DOHH2 (cell line): ENCODE data around the gene RIPK4.

Experiments used
- H3F3A ChIP-seq: fragments of 200-600 bp; sonication (generic), shearing (Covaris generic); 2 replicates; pipeline ENCODE4 v1.6.0; 2016; ENCODE audit warnings: antibody characterized with exemption, mild to moderate bottlenecking; ENCODE audit not compliant: control insufficient read depth, insufficient read depth
- H3K27ac ChIP-seq: fragments of 200-600 bp; sonication (generic); 2 replicates; pipeline ENCODE4 v1.5.1; 2014; ENCODE audit warnings: low read depth, mild to moderate bottlenecking, low read length, moderate library complexity
- H3K27me3 ChIP-seq: fragments of 200-600 bp; sonication (generic); 2 replicates; pipeline ENCODE4 v1.6.1; 2014; ENCODE audit warnings: mild to moderate bottlenecking, low read length, mixed read lengths; ENCODE audit not compliant: control insufficient read depth
- H3K36me3 ChIP-seq: fragments of 200-600 bp; sonication (generic); 2 replicates; pipeline ENCODE4 v1.6.1; 2014; ENCODE audit warnings: mild to moderate bottlenecking, low read length, moderate library complexity, mixed read lengths; ENCODE audit not compliant: control insufficient read depth
- H3K4me1 ChIP-seq: fragments of 200-600 bp; sonication (generic); 2 replicates; pipeline ENCODE4 v1.6.1; 2014; ENCODE audit warnings: mild to moderate bottlenecking, low read length, mixed read lengths; ENCODE audit not compliant: control insufficient read depth
- H3K4me2 ChIP-seq: fragments of 200-600 bp; sonication (generic); 2 replicates; pipeline ENCODE4 v1.6.0; 2014; ENCODE audit warnings: mild to moderate bottlenecking, low read length, moderate library complexity
- H3K4me3 ChIP-seq: fragments of 200-600 bp; sonication (generic); 2 replicates; pipeline ENCODE4 v1.5.1; 2014; ENCODE audit warnings: mild to moderate bottlenecking, low read length, mixed read lengths
- H3K79me2 ChIP-seq: fragments of 200-600 bp; sonication (generic); 2 replicates; pipeline ENCODE4 v1.6.1; 2014; ENCODE audit warnings: mild to moderate bottlenecking, low read length, mixed read lengths; ENCODE audit not compliant: control insufficient read depth
- H3K9me2 ChIP-seq: fragments of 200-600 bp; sonication (generic); replicated peaks from 2 replicates; pipeline ENCODE4 v1.6.1; 2014; ENCODE audit warnings: mild to moderate bottlenecking, low read length, mixed read lengths; ENCODE audit not compliant: control insufficient read depth
- H3K9me3 ChIP-seq: fragments of 200-600 bp; sonication (generic); 2 replicates; pipeline ENCODE4 v1.6.1; 2014; ENCODE audit warnings: antibody characterized with exemption, low read length, mixed read lengths; ENCODE audit not compliant: control insufficient read depth, insufficient read depth
- H4K20me1 ChIP-seq: fragments of 200-600 bp; sonication (generic); 2 replicates; pipeline ENCODE4 v1.6.0; 2014; ENCODE audit warnings: low read depth, mild to moderate bottlenecking, antibody characterized with exemption, low read length, moderate library complexity; ENCODE audit not compliant: control insufficient read depth, insufficient read depth
- EZH2phosphoT487 ChIP-seq: fragments of 200-600 bp; sonication (generic); IDR thresholded peaks from 2 replicates; pipeline ENCODE4 v1.6.1; 2017; ENCODE audit warnings: borderline replicate concordance, mild to moderate bottlenecking, antibody characterized with exemption, low read length, moderate library complexity, mixed read lengths
- TF ChIP-seq, protein P1 (sequence below): fragments of 200-600 bp; sonication (generic); IDR thresholded peaks from one replicate; pipeline ENCODE4 v1.5.1; 2014; ENCODE audit warnings: antibody characterized with exemption, mild to moderate bottlenecking, low read depth, low read length; ENCODE audit not compliant: poor library complexity, severe bottlenecking

Gene RIPK4

DNA sequence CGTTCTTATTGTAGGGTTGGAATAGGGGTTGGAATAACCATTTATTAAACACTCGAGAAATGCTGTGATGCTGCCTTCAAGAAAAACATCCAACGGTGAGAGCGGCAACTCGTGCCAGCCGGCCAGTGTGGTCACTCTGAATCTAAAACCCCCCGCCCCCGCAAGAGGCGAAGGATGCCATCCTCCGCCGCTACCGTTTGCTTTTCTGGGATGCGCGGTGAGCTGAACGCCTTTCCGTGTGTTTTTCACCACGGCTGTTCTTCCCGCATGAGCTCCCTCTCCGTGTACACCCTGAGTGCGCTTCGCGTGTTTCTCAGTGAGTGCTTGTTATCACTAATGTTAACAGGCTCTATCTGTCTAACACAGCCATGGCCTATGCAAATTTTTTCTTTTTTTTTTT lies 42.0 kb upstream of the RIPK4 start:
- H3K4me2 ChIP-seq: no peak overlapping the region
- no peaks in the 10 kb centered on the region for H3K9me3 ChIP-seq
- H3K4me3 ChIP-seq: no peak overlapping the region
- H3K36me3 ChIP-seq: peaks cover 88% of the 10 kb centered on the region
- no peaks in the 10 kb centered on the region for H3K4me1 ChIP-seq
- no peak for TF ChIP-seq EZH2phosphoT487
- TF ChIP-seq, protein P1, sequence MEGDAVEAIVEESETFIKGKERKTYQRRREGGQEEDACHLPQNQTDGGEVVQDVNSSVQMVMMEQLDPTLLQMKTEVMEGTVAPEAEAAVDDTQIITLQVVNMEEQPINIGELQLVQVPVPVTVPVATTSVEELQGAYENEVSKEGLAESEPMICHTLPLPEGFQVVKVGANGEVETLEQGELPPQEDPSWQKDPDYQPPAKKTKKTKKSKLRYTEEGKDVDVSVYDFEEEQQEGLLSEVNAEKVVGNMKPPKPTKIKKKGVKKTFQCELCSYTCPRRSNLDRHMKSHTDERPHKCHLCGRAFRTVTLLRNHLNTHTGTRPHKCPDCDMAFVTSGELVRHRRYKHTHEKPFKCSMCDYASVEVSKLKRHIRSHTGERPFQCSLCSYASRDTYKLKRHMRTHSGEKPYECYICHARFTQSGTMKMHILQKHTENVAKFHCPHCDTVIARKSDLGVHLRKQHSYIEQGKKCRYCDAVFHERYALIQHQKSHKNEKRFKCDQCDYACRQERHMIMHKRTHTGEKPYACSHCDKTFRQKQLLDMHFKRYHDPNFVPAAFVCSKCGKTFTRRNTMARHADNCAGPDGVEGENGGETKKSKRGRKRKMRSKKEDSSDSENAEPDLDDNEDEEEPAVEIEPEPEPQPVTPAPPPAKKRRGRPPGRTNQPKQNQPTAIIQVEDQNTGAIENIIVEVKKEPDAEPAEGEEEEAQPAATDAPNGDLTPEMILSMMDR: no peak
- H3K27ac ChIP-seq: no peak overlapping the region
- no peaks in the 10 kb centered on the region for H3K27me3 ChIP-seq
- H3K79me2 ChIP-seq: peaks cover 76% of the 10 kb centered on the region
- H3F3A ChIP-seq: peaks cover 3% of the 10 kb centered on the region; the same call in 1 of the 2 replicates
- peaks cover 17% of the 10 kb centered on the region; the same call in 1 of the 2 replicates for H4K20me1 ChIP-seq
- H3K9me2 ChIP-seq: no peaks in the 10 kb centered on the region

DNA sequence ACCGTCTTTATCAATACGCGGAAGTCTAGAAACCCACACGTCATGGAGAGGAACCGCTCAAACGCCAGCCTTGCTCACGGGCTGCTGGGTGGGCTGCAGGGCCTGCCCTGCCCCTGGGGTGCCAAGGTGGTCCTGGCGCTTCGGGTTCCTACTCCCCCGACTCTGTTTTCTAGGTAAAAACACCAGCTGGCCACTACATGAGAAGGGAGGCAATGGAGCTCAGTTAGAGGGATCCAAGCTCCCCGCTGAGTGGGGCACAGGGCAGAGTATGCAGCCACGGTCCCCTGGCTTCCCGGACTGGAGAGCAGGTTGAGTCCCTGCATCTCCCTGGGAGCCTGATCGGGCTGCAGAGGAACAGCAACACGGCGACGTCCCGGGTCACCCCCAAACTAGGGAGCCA lies 41.2 kb upstream of the RIPK4 start:
- no peak overlapping the region for H3K27ac ChIP-seq
- H3F3A ChIP-seq: peaks cover 3% of the 10 kb centered on the region; the same call in 1 of the 2 replicates
- no peaks in the 10 kb centered on the region for H3K9me3 ChIP-seq
- peaks cover 70% of the 10 kb centered on the region for H3K79me2 ChIP-seq
- H3K27me3 ChIP-seq: no peaks in the 10 kb centered on the region
- no peak overlapping the region for H3K4me2 ChIP-seq
- no peaks in the 10 kb centered on the region for H3K4me1 ChIP-seq
- no peak overlapping the region for H3K4me3 ChIP-seq
- no peak for TF ChIP-seq EZH2phosphoT487
- TF ChIP-seq, protein P1: no peak
- peaks cover 17% of the 10 kb centered on the region; the same call in 1 of the 2 replicates for H4K20me1 ChIP-seq
- H3K36me3 ChIP-seq: peaks cover 89% of the 10 kb centered on the region
- H3K9me2 ChIP-seq: no peaks in the 10 kb centered on the region

DNA sequence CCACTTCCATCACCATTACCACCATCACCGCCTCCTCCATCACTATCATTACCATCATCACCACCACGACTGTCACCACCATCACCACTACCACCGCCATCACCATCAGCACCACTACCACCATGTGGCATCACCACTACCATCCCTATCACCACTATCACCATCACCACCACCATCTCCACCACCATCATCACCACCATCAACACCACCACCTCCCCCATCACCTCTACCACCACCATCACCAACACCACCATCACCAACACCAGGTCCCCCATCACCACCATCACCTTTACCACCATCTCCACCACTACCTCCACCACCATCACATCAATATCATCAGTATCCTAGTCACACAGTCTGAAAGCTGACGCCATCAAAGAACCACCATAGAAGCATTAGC lies 39.9 kb upstream of the RIPK4 start:
- H3K79me2 ChIP-seq: peaks cover 56% of the 10 kb centered on the region
- no peak overlapping the region for H3K4me3 ChIP-seq
- peaks cover 3% of the 10 kb centered on the region; the same call in 1 of the 2 replicates for H3F3A ChIP-seq
- no peaks in the 10 kb centered on the region for H3K4me1 ChIP-seq
- H3K27ac ChIP-seq: no peak overlapping the region
- H3K4me2 ChIP-seq: no peak overlapping the region
- peaks cover 89% of the 10 kb centered on the region for H3K36me3 ChIP-seq
- TF ChIP-seq EZH2phosphoT487: no peak
- TF ChIP-seq, protein P1: no peak
- no peaks in the 10 kb centered on the region for H3K9me2 ChIP-seq
- H3K9me3 ChIP-seq: no peaks in the 10 kb centered on the region
- H4K20me1 ChIP-seq: peaks cover 17% of the 10 kb centered on the region; the same call in 1 of the 2 replicates
- no peaks in the 10 kb centered on the region for H3K27me3 ChIP-seq
